Activated T-cell treated with anti-CD3 and anti-CD28 coated beads for 4 hours (primary cell): ENCODE results near the gene TMEM51.
"Not testable (repeated sequence)": the region's sequence is repeated elsewhere in the genome, so short reads cannot be mapped to it uniquely, and the experiment has no call there.

Experiments
- DNase-seq: peaks from one replicate; pipeline ENCODE4 v3.0.0-alpha.2; 2020

The TMEM51 gene

GRCh38 chr1:15155888-15156741 is 2.6 kb downstream of the TMEM51 start:
- DNase-seq, result no peak

- DNase-seq, result no peak
Observed at GRCh38 chr1:15156807-15157380, 3.3 kb downstream of the TMEM51 start.

- no peak for DNase-seq
Observed at GRCh38 chr1:15157524-15158399, 4.2 kb downstream of the TMEM51 start.

GRCh38 chr1:15158506-15159165 is 5.1 kb downstream of the TMEM51 start:
- no peak for DNase-seq

GRCh38 chr1:15159166-15159555 is 5.6 kb downstream of the TMEM51 start:
- no peak for DNase-seq

GRCh38 chr1:15160626-15161025 is 7.1 kb downstream of the TMEM51 start:
- no peak for DNase-seq

GRCh38 chr1:15167386-15167785 is 13.8 kb downstream of the TMEM51 start:
- no peak for DNase-seq

- DNase-seq, result no peak
Observed at GRCh38 chr1:15168479-15168878, 14.9 kb downstream of the TMEM51 start.

GRCh38 chr1:15170071-15170470 is 16.5 kb downstream of the TMEM51 start:
- DNase-seq, result no peak

- no peak for DNase-seq
Observed at GRCh38 chr1:15171271-15171908, 17.8 kb downstream of the TMEM51 start.

- no peak for DNase-seq
Observed at GRCh38 chr1:15172405-15173259, 19.1 kb downstream of the TMEM51 start.

- no peak for DNase-seq
Observed at GRCh38 chr1:15173863-15174614, 20.5 kb downstream of the TMEM51 start.

- no peak for DNase-seq
Observed at GRCh38 chr1:15174615-15174983, 21.1 kb downstream of the TMEM51 start.

- DNase-seq, result not testable (repeated sequence)
Observed at GRCh38 chr1:15175324-15176094, 22.0 kb downstream of the TMEM51 start.

GRCh38 chr1:15176120-15176519 is 22.6 kb downstream of the TMEM51 start:
- no peak for DNase-seq

GRCh38 chr1:15176898-15177665 is 23.5 kb downstream of the TMEM51 start:
- DNase-seq, result no peak

GRCh38 chr1:15177710-15178166 is 24.2 kb downstream of the TMEM51 start:
- DNase-seq, result no peak

- no peak for DNase-seq
Observed at GRCh38 chr1:15178571-15179484, 25.3 kb downstream of the TMEM51 start.
